DOHH2 (cell line): Measurements from ENCODE around the gene CCDC40.

Source experiments
- EZH2phosphoT487 ChIP-seq: fragments of 200-600 bp; sonication (generic); IDR thresholded peaks from 2 replicates; pipeline ENCODE4 v1.6.1; 2017; ENCODE audit warnings: borderline replicate concordance, mild to moderate bottlenecking, antibody characterized with exemption, low read length, moderate library complexity, mixed read lengths
- TF ChIP-seq, protein P1 (sequence below): fragments of 200-600 bp; sonication (generic); IDR thresholded peaks from one replicate; pipeline ENCODE4 v1.5.1; 2014; ENCODE audit warnings: antibody characterized with exemption, mild to moderate bottlenecking, low read depth, low read length; ENCODE audit not compliant: poor library complexity, severe bottlenecking

DNA sequence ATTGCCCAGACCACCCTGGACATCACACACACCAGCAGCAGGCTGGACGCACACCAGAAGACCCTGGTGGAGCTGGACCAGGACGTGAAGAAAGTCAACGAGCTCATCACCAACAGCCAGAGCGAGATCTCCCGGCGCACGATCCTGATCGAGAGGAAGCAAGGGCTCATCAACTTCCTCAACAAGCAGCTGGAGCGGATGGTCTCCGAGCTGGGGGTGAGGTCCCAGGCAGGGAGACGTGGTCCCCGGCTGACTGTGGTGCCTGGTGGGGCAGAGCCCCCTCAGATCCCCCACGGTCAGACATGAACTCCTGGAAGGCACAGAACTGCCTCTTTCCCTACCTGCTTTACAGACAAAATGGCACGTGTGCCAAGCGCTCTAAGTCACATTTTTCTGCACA is 48.3 kb downstream of the CCDC40 start:
- TF ChIP-seq, protein P1, sequence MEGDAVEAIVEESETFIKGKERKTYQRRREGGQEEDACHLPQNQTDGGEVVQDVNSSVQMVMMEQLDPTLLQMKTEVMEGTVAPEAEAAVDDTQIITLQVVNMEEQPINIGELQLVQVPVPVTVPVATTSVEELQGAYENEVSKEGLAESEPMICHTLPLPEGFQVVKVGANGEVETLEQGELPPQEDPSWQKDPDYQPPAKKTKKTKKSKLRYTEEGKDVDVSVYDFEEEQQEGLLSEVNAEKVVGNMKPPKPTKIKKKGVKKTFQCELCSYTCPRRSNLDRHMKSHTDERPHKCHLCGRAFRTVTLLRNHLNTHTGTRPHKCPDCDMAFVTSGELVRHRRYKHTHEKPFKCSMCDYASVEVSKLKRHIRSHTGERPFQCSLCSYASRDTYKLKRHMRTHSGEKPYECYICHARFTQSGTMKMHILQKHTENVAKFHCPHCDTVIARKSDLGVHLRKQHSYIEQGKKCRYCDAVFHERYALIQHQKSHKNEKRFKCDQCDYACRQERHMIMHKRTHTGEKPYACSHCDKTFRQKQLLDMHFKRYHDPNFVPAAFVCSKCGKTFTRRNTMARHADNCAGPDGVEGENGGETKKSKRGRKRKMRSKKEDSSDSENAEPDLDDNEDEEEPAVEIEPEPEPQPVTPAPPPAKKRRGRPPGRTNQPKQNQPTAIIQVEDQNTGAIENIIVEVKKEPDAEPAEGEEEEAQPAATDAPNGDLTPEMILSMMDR: no peak
- no peak for TF ChIP-seq EZH2phosphoT487
